Measurements from ENCODE around the gene FETUB.
"Not testable (repeated sequence)": the region's sequence is repeated elsewhere in the genome, so short reads cannot be mapped to it uniquely, and the experiment has no call there.

FETUB gene

DNA sequence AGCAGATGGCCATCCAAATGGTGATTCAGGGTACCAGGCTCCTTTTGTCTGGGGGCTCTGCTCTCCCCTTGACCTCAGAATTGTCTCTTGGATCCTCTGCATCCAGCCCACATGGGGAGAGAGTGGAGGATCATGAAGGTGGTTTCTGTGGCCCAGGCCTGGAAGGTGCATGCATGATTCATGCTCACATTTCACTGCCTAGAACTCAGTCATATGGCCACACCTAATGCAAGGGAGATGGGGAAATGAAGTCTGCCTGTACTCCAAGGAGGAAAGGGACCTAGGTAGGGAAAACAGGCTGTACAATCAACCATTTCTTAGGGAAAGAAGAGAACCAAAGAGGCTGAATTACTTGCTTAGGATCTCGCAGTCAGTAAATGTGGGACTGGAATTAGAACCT, 40.7 kb downstream of the FETUB start:
- no peak for DNase-seq

DNA sequence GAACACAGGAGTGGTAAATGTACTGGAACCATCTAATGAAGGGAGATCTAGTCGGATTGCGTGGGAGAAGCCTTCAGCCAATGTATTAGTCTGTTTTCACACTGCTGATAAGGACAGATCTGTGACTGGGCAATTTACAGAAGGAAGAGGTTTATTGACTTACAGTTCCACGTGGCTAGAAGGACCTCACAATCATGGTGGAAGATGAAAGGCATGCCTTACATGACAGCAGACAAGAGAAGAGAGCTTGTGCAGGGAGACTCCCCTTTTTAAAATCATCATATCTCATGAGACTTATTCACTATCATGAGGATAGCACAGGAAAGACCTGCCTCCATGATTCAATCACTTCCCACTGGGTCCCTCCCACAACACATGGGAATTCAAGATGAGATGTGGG, 42.6 kb downstream of the FETUB start:
- no peak for DNase-seq

DNA sequence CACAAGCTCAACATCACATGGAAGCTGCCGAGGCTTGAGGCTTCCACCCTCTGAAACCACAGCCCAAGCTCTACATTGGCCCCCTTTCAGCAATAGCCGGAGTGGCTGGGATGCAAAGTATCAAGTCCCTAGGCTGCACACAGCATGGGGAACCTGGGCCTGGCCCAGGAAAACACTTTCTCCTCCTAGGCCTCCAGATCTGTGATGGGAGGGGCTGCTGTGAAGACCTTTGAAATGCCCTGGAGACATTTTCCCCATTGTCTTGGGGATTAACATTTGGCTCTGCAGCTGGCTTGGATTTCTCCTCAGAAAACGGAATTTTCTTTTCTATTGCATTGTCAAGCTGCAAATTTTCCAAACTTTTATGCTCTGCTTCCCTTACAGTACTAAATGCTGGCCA, 43.8 kb downstream of the FETUB start:
- DNase-seq, result no peak

- not testable (repeated sequence) for DNase-seq
Observed at GRCh38 chr3:186686475-186686874, 46.3 kb downstream of the FETUB start.

GRCh38 chr3:186687120-186687651, 47.0 kb downstream of the FETUB start:
- no peak for DNase-seq

GRCh38 chr3:186690304-186690703, 50.1 kb downstream of the FETUB start:
- not testable (repeated sequence) for DNase-seq

GRCh38 chr3:186691676-186692075, 51.5 kb downstream of the FETUB start:
- DNase-seq, result no peak

DNA sequence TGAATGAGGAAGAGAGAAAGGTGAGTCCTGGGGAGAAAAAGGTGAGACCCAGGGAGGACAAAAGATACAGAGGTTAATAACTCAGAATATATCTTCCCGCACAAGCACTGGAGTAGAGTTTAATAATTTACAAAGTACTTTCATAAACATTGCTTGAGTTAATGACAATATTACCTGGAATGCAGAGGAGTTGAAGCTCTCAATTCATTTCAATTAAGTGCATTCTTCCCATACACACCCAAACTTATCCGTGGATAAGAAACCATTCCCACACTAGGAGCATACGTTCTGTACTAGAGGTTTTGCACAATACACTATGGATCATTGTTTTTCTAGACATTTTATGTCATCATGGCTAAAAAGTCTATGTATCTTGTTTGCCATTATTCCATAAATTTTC, 53.6 kb downstream of the FETUB start:
- no peak for DNase-seq

DNA sequence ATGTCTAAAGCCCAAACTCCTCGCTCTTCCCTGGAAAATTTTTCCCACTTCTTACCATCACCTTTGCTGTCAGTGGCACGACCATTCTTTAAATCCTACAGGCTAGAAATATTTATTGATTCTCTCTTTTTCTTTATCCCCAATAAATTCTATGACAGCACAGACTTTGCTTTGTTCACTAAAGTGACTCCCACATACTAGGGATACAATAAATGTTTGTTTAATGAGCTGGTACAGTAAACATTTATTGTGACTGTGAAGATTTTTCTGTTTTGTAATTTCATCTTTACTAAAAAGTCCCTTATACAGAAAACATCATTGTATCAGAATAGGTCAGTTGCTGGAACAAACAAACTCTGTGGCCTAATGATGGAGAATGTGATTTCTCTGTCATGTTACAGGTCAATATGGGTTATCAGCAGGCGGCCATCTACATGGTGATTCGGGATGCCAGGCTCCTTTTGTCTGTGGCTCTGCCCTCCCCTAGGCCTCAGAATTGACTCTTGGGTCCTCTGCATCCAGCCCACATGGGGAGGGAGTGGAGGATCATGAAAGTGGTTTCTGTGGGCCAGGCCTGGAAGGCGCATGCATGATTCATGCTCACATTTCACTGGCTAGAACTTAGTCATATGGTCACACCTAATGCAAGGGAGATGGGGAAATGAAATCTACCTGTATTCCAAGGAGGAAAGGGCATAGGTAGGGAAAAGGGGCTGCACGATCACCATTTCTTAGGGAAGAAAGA, 54.3 kb downstream of the FETUB start:
- DNase-seq, result no peak

- DNase-seq, result no peak
Observed at GRCh38 chr3:186696522-186696921, 56.3 kb downstream of the FETUB start.

DNA sequence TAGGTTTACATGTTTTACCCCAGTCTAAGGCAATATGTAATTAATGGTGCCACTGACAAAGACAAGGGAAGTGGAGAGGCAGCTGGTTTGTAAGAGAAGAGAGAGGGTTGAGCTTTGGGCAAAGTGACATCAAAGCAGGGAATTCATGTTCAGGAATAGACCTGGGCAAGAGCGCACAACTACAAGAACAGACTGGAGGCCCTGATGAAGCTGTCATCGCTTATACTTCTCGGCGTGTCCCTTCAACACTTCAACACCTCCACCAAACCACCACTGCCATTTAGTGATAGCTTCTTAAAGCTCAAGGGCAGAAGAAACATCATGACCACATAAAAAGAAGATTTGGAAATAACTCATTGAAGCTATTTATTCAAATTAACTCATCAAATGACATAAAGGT, 57.3 kb downstream of the FETUB start:
- DNase-seq, result no peak

DNA sequence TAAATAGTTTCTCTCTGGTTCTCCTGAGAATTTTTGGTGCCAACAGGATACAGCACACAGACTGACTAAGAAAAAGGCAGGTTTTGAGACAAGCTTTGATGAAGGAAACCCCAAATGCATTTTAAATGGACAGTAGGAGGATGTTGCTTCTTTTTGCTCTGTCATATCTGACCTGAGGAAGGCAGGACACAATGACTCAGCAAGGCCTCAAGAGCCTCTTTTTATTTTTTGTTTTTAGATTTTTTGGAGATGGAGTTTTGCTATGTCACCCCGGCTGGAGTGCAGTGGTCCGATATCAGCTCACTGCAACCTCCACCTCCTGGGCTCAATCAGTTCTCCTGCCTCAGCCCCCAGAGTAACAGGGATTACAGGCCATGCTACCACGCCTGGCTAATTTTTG, 60.1 kb downstream of the FETUB start:
- DNase-seq, result no peak

GRCh38 chr3:186702451-186702850, 62.3 kb downstream of the FETUB start:
- DNase-seq, result not testable (repeated sequence)

Measured in activated effector memory CD4-positive, alpha-beta T cell treated with Interleukin-2 at 50 U/mL for 16 hours (primary cell).